Peyer's patch (tissue), 4 donors: Measurements from ENCODE around the gene RFFL. TPM values are rescaled to one million over a fixed set of nuclear protein-coding genes. Genes with fewer than 3 reads are reported as not detected.
A peak's percentile ranks its signal among the peaks of the same experiment; 100 is the strongest.

Experiments used
- DNase-seq, 3 donors: peaks; one replicate each; pipeline ENCODE4 v3.0.0-alpha.2; 2017 to 2019
- H3K27ac ChIP-seq, 4 donors: fragments of 200-600 bp; sonication (generic); one replicate each; pipeline ENCODE4 v1.5.1; 2016 to 2019
- H3K27me3 ChIP-seq, 2 donors: fragments of 200-600 bp; sonication (generic); one replicate each; pipeline ENCODE4 v1.5.1; 2019
- H3K36me3 ChIP-seq, 3 donors: fragments of 200-600 bp; sonication (generic); one replicate each; pipeline ENCODE4 v1.5.1; 2016 to 2019
- H3K4me1 ChIP-seq, 4 donors: fragments of 200-600 bp; sonication (generic); one replicate each; pipeline ENCODE4 v1.5.1; 2016 to 2019
- H3K4me3 ChIP-seq, 4 donors: fragments of 200-600 bp; sonication (generic); 1 replicate in 3 of 4; 2 replicates in 1 of 4; pipeline ENCODE4 v1.5.1; 2016 to 2019; ENCODE audit warnings: mild to moderate bottlenecking in 1 of 4
- H3K9me3 ChIP-seq, 4 donors: fragments of 200-600 bp; sonication (generic); one replicate each; pipeline ENCODE4 v1.5.1; 2016 to 2019; ENCODE audit warnings: mild to moderate bottlenecking in 1 of 4
- POLR2A ChIP-seq, 2 donors: fragments of 450-650 bp; IDR thresholded peaks; one replicate each; pipeline ENCODE4 v1.5.1; 2017; ENCODE audit warnings: antibody characterized with exemption in 2 of 2, mild to moderate bottlenecking in 2 of 2, moderate library complexity in 2 of 2
- total RNA-seq, 4 donors: library from RNA; depleted of rRNA; stranded (reverse); fragments of >200 nt; gene quantifications; one replicate each; pipeline ENCODE4 v1.1.0, GENCODE V29; 2016
- TF ChIP-seq, protein P1 (sequence below), 6 experiments: fragments of 450-650 bp in 4 of 6; fragments of 200-600 bp in 2 of 6; sonication (generic) in 1 of 6; IDR thresholded peaks; one replicate each; pipeline ENCODE4 v1.5.1; 2017 to 2019; ENCODE audit warnings: antibody characterized with exemption in 6 of 6, mild to moderate bottlenecking in 3 of 6, moderate library complexity in 1 of 6

Gene RFFL
- total RNA-seq, 4 donors from 2014 or later, result 33.0 to 76.7 (median 43.0) TPM

DNA sequence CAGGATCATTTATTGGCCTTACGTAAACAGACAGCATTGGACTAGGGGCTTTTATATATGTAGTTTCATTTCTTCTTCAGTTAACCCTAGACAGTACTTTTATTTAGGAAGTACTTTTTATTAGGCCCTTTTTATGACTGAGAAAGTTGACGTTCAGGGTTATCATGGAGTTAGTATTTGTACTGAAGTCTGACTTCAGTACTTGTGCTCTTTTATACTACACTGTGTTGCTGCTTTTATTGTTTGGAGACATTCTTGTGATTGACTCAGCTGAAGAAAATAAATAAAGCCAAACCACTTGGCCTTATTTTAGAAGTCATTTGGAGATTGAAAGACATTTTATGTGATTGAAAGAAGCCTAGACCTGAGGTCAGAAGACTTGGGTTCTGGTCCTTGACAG, 76.3 kb downstream of the RFFL start:
- Histone ChIP-seq H3K27me3 (no peaks in the 10 kb centered on the region), H3K36me3 (peaks cover 0 to 26% (median 0%) of the 10 kb centered on the region in 3 donors), H3K4me3 (no peak overlapping the region), H3K9me3 (no peaks in the 10 kb centered on the region), H3K27ac (no peak overlapping the region), H3K4me1 (peaks cover 0 to 16% (median 0%) of the 10 kb centered on the region in 4 donors)
- DNase-seq, result no peak
- TF ChIP-seq, protein P1, sequence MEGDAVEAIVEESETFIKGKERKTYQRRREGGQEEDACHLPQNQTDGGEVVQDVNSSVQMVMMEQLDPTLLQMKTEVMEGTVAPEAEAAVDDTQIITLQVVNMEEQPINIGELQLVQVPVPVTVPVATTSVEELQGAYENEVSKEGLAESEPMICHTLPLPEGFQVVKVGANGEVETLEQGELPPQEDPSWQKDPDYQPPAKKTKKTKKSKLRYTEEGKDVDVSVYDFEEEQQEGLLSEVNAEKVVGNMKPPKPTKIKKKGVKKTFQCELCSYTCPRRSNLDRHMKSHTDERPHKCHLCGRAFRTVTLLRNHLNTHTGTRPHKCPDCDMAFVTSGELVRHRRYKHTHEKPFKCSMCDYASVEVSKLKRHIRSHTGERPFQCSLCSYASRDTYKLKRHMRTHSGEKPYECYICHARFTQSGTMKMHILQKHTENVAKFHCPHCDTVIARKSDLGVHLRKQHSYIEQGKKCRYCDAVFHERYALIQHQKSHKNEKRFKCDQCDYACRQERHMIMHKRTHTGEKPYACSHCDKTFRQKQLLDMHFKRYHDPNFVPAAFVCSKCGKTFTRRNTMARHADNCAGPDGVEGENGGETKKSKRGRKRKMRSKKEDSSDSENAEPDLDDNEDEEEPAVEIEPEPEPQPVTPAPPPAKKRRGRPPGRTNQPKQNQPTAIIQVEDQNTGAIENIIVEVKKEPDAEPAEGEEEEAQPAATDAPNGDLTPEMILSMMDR (IDR thresholded peaks at IDR 0.05), result no peak
- TF ChIP-seq POLR2A (IDR thresholded peaks at IDR 0.05), result no peak

DNA sequence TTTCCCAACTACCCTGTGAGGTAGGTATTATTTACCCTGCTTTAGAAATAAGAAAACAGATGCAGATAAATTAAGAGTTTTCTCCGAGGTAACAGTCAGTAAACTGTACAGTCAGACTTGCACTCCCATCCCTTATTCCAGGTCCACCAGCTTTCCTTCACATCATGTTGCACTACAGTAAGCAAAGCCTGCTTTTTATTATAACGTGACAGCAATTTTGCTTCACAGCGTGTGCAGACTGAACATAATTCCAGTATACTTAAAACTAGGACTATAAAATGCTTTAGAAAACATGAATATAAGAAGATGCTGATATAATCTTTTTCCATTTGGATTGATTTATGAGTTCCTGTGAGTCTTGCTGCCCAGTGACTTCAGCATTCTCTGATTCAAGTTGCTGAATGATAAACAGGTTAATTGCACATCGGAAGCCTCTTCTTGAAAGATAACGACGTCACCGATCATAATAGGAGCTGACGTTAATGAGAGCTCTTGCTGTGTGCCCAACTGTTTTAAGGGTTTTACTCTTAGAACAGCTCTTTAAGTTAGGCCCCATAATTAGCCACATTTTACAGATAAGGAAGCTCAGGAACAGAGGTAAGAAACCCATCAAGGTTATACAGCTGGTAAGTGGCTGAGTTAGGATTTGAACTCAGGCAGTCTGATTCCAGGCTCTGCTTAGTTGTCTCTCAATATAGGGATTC, 81.8 kb downstream of the RFFL start:
- Histone ChIP-seq H3K36me3 (peaks cover 0 to 4% (median 0%) of the 10 kb centered on the region in 3 donors), H3K4me1 (peaks cover 0 to 19% (median 2%) of the 10 kb centered on the region in 4 donors), H3K4me3 (peak overlapping the region; percentile 79 to 99 (median 94)), H3K27me3 (no peaks in the 10 kb centered on the region), H3K9me3 (no peaks in the 10 kb centered on the region), H3K27ac (peak overlapping the region; percentile 98 to 100 (median 99))
- TF ChIP-seq, protein P1 (IDR thresholded peaks at IDR 0.05), result no peak
- no peak for TF ChIP-seq POLR2A (IDR thresholded peaks at IDR 0.05)
- DNase-seq, result no peak

DNA sequence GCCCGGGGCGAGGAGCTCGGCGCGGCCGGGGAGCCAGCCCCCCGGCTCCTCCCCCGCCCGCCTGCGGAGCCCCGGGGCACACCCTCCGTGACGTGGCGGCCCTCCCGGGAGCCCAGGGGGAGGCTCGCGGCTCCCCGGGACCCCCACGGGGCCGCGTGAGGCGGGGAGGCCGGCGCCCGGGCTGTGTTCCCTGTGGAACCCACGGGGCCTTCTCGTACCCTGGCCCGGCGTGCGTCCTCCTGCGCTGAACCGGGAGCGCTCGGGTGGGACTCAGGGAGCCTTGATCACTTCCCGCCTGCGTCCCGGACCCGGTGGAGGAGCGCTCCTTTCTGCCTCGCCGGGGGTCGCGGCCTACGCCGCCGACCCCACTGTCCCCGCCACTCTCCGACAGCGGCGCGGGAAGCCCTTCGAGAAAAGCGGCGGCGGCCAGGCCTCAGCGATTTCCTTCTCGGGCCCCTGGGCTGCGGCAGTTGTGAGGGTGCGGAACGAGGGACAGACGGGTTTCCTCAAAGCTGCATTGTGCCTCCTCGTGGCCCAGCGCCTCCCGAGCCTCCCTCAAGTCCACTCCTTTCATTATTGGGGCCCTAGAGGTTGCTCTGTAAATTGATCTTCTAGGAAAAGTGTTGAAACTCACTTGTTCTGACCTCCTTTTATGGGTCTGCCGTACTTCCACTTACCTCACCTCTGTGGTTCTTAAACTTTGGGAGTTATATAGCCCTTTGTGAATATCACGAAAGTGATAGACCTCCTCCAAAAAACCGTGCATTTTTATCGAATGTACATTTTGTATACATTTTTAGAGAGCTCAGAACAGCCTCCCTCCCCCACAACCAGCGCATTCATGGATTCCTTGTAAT, 82.6 kb downstream of the RFFL start:
- H3K9me3 ChIP-seq, result no peaks in the 10 kb centered on the region
- peak in 2 of 3 donors; percentile 80 to 90 for DNase-seq
- H3K4me3 ChIP-seq, result peak overlapping the region; percentile 79 to 99 (median 94)
- TF ChIP-seq POLR2A (IDR thresholded peaks at IDR 0.05), result peak; percentile 44 to 64
- TF ChIP-seq, protein P1 (IDR thresholded peaks at IDR 0.05), result peak; percentile 16 to 44 (median 38)
- no peaks in the 10 kb centered on the region for H3K27me3 ChIP-seq
- peaks cover 0 to 3% (median 0%) of the 10 kb centered on the region in 3 donors for H3K36me3 ChIP-seq
- peaks cover 0 to 19% (median 2%) of the 10 kb centered on the region in 4 donors for H3K4me1 ChIP-seq
- peak overlapping the region; percentile 98 to 100 (median 99) for H3K27ac ChIP-seq

DNA sequence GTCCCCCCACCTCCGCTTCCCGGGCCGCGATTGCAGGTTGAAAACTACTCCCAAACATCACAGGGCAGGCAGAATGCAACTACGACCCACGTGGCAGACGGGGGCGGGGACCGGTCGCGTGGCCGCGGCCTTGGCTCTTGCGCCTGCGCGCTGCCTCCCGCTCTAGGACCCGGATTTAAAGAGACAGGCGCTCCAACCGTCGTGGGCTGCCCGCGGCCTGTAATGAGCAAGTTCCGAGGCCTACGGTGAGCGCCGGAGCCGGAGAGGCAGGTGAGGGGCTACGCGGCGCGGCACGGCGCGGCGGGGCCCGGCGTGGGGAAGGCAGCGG, 83.2 kb downstream of the RFFL start, which contains the start of gene LIG3:
LIG3 (plus strand) TSS at position 160 of the 328 bp plus-strand sequence. CDS start 2,494 bp downstream, outside the sequence.
- Histone ChIP-seq H3K27ac (peak within 1 kb of the TSS; percentile 98 to 100 (median 99)), H3K4me3 (peak within 1 kb of the TSS; percentile 79 to 99 (median 94)), H3K4me1 (peaks cover 0 to 19% (median 2%) of the 10 kb centered on the region in 4 donors), H3K9me3 (no peaks in the 10 kb centered on the region), H3K36me3 (no peaks in the 10 kb centered on the region), H3K27me3 (no peaks in the 10 kb centered on the region)
- no peak for TF ChIP-seq POLR2A (IDR thresholded peaks at IDR 0.05)
- TF ChIP-seq, protein P1 (IDR thresholded peaks at IDR 0.05), result no peak
- DNase-seq, result peak; percentile 92 to 97 (median 97)

DNA sequence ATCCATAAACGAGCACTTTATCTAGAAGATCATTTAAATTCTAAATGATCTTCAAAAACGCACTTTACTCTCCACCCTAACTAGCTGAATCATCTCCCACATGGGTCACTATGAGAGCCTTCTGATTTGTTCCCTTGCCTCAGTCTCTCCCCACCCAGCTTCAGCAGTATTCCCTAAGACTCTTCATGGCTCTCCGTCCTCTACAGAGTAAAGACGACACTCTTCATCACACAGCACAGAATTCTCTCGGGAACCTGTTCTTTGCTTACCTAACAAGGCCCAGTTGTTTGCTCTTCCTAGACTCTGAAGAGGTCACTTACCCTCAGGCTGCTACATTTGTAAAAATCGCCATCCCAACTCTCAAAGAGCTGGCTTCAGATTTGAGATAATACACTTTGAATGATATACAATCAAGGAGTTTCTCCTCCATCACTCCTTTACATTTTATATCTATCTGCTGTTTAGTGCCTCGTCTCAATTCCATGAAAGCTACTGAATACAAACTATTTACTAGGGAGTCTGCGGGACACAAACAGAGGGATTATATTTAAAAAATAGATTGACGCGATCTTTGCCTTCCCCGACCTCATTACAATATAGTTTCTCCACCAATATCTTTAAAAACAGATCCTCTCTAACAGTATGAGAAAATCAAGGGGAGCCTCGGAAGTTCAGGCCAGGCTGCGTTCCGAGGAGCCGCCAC, 83.7 kb downstream of the RFFL start:
- Histone ChIP-seq H3K9me3 (no peaks in the 10 kb centered on the region), H3K27ac (peak overlapping the region; percentile 98 to 100 (median 99)), H3K27me3 (no peaks in the 10 kb centered on the region), H3K4me3 (peak overlapping the region; percentile 79 to 99 (median 94)), H3K36me3 (no peaks in the 10 kb centered on the region), H3K4me1 (peaks cover 0 to 19% (median 2%) of the 10 kb centered on the region in 4 donors)
- DNase-seq, result no peak
- TF ChIP-seq, protein P1 (IDR thresholded peaks at IDR 0.05), result no peak
- peak in 1 of 2 donors; percentile 37 for TF ChIP-seq POLR2A (IDR thresholded peaks at IDR 0.05)
